ENCODE data around the gene RPS6KB2. TPM values are rescaled to one million over a fixed set of nuclear protein-coding genes. Genes with fewer than 3 reads are reported as not detected.

The RPS6KB2 gene
- total RNA-seq, 1 experiment from 2014 or later, result 121 TPM

DNA sequence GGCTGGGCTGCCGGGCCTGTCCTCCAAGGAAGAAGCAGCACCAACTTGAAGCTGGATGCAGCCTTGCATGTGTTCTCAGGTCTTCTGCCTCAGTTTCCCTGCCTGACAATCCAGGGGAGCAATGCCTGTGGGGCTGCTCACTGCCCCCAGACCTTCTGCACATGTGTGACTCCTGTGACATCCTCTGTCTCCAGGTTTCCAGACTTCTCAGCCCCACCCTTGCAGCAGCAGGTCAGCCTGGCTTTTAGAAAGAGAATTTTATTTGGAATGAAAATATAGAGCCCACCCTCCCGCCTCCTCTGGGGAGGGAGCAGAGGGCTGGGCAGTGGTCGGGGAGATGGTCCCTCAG is 9.5 kb downstream of the RPS6KB2 start:
- in situ Hi-C loops (cut with HindIII; ENCODE audit: low sequenced_read_pairs), result no loop called here
- DNase-seq (ENCODE audit: low spot score), result no peak

DNA sequence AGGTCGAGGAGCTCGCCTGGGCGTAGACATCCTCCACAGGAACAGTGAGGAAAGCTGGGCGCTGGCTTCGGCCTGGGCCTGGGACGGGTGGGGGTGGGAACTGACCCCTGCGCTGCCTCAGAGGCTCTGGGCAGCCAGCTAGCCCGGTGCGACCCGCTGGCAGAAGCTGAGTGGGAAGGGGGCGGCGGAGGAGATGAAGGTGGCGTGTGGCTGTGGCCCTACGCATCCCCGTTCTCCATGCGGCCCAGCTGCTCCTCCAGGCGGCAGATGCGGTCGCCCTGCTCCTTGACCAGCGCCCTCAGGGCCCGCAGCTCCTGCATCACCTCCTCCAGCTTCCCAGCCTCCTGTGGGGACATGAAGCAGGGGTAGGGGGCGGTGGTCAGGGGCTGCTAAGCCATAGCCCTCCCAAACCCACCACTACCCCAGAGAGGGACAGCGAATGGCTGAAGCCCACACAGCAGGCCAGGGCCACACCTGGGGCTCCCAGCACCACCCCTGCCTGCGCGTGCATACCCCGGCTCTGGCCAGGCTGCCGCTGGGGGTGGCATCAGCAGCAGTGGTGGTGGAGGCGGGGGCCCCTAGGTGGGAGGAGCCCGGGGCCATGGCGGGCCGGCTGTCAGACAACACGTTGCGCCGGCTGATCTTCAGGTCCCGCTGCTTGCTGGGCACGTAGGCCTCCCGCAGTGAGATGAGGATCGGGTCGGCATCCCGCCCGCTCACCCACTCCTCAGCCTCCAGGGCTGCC is 10.0 kb downstream of the RPS6KB2 start:
- no peak for DNase-seq (ENCODE audit: low spot score)
- in situ Hi-C loops (cut with HindIII; ENCODE audit: low sequenced_read_pairs), result no loop called here

DNA sequence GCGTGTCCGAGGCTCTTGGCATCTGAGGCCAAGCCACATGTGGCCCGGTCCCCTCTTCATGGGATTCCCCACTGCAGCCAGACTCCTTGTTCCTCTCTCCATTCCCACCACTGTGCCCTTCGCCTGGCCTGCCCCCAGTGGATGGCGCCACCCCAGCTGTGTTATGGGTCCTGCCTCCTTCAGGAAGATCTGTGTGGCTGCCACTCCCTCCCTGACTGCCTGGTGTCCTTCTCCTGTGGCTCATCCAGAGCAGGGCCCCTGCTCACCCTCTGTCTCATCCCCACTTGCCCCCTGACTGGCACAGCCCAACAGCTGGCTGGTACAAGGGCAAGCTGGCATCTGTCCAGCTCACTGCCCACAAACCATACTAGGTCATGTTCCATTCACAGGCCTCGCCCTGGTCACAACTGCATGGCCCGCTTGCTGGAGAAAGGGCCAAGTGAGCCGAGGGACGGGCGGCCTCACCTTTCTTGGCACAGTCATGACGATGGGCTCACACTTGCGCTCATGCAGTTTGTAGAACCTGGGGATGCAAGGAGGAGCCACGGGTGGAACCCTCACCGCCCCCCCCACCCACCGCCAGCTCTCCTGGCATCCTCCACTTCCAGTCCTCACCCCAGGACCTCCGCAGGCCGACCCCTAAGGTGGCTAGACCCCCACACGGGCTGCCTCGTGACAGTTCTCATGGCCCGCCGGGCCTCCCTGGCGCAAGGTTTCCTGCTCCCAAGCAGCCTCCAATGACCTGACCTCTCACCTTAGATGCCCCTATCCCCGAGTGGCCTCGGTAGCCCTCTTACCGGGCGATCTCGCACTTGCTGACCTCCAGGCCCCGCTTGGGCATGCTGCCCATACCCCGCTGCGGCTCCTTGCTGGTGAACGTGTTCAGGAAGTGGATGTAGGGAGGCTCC is 11.3 kb downstream of the RPS6KB2 start:
- no peak for DNase-seq (ENCODE audit: low spot score)
- in situ Hi-C loops (cut with HindIII; ENCODE audit: low sequenced_read_pairs), result no loop called here

GRCh38 chr11:67440229-67441097 is 12.2 kb downstream of the RPS6KB2 start:
- no peak for DNase-seq (ENCODE audit: low spot score)
- in situ Hi-C loops (cut with HindIII; ENCODE audit: low sequenced_read_pairs), result no loop called here

GRCh38 chr11:67441098-67441563 is 12.8 kb downstream of the RPS6KB2 start:
- DNase-seq (ENCODE audit: low spot score), result no peak
- in situ Hi-C loops (cut with HindIII; ENCODE audit: low sequenced_read_pairs), result no loop called here

- in situ Hi-C loops (cut with HindIII; ENCODE audit: low sequenced_read_pairs), result no loop called here
- DNase-seq (ENCODE audit: low spot score), result no peak
These were observed 13.5 kb downstream of the RPS6KB2 start for GRCh38 chr11:67441731-67442351.

DNA sequence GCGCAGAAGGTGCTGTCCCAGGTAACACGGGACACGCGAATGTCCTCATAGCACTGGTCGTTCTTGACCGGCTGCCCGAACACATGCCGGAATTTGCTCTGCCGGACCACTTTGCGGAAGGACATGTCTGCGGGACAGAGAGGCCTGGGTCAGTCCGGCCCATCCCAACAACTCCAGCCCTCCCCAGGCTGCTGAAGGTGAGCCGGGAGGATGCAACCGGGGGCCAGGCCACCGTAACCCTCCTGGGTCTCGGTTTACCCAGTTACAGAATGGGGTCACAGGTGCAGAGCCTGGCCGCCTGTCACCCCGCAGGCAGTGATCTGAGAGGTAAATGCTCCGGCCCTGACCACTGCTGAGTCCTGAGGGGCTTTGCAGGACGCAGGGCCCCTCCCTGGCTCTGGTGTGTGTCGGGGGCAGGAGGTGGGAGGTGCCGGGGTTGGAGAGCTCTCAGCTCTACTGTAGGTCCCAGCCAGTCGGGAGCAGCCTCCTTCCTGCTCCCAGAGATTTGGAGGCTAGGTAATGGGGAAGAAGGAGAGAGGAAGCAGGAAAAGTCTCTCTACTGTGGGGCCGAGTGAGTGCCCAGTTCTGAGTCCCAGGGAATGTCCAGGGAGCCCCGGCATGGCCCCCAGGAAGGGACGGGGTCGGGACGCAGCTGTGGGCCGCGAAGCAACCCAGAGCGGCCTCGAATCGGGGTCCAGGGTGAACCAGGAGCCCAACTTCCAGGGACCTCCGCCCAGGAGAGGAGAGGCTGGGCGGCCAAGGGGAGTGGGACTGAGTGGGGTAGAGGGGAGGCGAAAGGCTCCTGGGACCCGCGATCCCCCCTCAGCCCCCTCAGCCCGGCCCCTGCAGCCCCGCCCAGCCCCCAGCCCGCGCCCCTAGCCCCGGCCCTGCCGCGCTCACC is 14.5 kb downstream of the RPS6KB2 start:
- DNase-seq (ENCODE audit: low spot score), result no peak
- in situ Hi-C loops (cut with HindIII; ENCODE audit: low sequenced_read_pairs), result no loop called here

DNA sequence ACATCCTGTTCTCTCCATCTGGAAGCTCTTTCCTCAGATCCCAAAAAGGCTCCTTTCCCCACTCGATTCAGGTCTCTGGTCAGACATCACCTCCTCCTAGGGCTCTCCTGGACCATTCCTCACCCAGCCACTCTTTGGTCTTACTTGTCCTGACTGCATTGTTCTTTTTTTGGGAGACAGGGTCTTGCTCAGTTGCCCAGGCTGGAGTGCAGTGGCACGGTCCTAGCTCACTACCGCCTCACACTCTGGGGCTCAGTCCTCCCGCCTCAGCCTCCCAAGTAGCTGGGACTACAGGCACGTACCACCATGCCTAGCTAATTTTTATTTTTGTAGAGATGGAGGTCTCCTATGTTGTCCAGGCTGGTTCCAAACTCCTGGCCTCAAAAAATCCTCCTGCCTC is 17.2 kb downstream of the RPS6KB2 start:
- no peak for DNase-seq (ENCODE audit: low spot score)
- in situ Hi-C loops (cut with HindIII; ENCODE audit: low sequenced_read_pairs), result no loop called here

DNA sequence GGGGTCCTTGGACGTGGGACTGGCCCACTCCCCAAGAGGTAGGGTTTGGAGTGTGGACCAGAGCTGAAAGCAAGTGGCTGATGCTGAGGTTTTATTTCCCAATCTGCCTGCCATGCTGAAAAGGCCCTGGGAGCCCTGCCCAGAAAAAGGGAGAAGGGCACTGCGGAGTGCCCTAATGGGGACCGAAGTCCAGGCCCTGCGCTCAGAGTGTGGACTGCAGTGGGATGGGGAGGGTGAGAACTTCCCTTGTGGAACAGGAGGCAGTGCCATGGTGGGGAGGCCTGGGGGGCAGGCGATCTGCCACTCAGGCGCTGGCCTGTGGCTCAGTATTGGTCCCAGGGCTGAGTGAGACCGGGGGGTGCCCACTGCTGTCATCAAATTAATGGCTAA is 19.9 kb downstream of the RPS6KB2 start:
- no peak for DNase-seq (ENCODE audit: low spot score)
- in situ Hi-C loops (cut with HindIII; ENCODE audit: low sequenced_read_pairs), result no loop called here

DNA sequence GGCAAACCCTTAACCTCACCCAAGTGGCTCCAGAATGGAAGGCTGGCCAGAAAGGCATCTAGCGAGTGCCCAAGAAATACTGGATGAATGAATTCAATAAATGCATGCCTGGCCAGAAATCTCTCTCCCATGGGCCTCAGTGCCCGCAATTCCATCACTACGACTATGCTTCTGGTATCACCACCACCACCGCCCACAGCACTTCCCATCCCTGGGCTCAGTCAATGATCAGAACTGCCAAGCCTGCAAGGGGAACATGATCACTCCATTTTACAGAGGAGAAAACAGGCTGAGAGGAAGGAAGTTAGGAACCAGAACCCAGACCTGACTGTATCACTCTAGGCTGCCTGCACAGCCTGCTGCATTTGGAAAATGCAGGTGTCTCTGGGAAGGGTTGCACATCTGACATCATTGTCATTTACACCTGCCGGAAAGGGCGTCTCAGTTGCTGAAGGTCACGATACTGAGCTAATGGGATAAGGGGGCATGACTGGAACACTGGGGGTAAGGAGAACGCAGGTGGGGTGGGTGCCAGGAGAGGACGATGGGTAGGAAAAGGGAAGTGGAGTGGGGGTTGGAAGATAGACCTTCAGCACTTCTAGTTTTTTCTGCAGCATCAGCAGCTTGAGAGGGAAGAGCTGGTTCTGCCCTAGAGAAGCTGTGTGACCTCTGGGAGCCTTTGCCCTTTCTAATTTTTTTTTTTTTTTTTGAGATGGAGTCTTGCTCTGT is 21.0 kb downstream of the RPS6KB2 start:
- in situ Hi-C loops (cut with HindIII; ENCODE audit: low sequenced_read_pairs), result no loop called here
- DNase-seq (ENCODE audit: low spot score), result no peak

GRCh38 chr11:67450796-67451657 is 22.7 kb downstream of the RPS6KB2 start:
- no peak for DNase-seq (ENCODE audit: low spot score)
- in situ Hi-C loops (cut with HindIII; ENCODE audit: low sequenced_read_pairs), result no loop called here

- no peak for DNase-seq (ENCODE audit: low spot score)
- in situ Hi-C loops (cut with HindIII; ENCODE audit: low sequenced_read_pairs), result no loop called here
These were observed 23.3 kb downstream of the RPS6KB2 start for GRCh38 chr11:67451658-67451976.

- peak; percentile 47 for DNase-seq (ENCODE audit: low spot score)
- in situ Hi-C loops (cut with HindIII; ENCODE audit: low sequenced_read_pairs), result no loop called here
These were observed 24.1 kb downstream of the RPS6KB2 start, which contains the start of gene GPR152 for GRCh38 chr11:67452141-67452952. GPR152 (minus strand) TSS chr11:67452729; CDS start chr11:67452724, 5 bp downstream.

GRCh38 chr11:67453816-67454732 is 25.8 kb downstream of the RPS6KB2 start:
- in situ Hi-C loops (cut with HindIII; ENCODE audit: low sequenced_read_pairs), result no loop called here
- no peak for DNase-seq (ENCODE audit: low spot score)

DNA sequence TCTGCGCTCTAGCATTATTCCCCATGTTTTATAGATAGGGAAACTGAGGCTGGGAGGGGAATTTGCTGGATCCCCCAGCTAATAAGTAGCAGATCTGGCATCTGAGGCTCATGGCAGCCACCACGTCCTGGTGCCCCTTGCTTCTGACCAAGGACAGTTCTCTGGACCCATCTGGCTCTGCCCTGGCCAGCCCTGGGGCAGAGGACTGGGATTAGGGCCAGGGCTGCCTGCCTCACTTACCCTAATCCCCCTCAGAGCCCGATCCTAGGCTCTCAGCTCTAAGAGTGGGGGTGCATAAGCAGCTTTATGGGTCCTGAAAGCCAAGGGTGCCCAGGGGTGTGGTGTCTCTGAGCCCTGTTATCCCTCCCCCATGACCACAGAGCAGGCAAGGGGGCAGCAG is 26.8 kb downstream of the RPS6KB2 start, which contains the start of gene CABP4:
Gene CABP4, plus strand, starts transcription at position 301 of the 400 bp plus-strand sequence. Its CDS starts 70 bp downstream, at position 371.
- in situ Hi-C loops (cut with HindIII; ENCODE audit: low sequenced_read_pairs), result no loop called here
- no peak for DNase-seq (ENCODE audit: low spot score)
